K562 (cell line): ENCODE data around the gene PRR36. TPM values are rescaled to one million over a fixed set of nuclear protein-coding genes. Genes with fewer than 3 reads are reported as not detected.

Source experiments
- ATAC-seq: fragments of 200-7000 bp; cut with Tn5 transposase; 3 replicates; pipeline ENCODE4 v1.9.1; 2020; ENCODE audit warnings: moderate library complexity
- BruUV-seq: library from RNA; stranded (reverse); fragments of 400-500 nt; replicated peaks from 2 replicates; lab custom pipeline; 2021; lab: Mats Ljungman, UMichigan
- CTCF ChIA-PET: fragments of 300-600 bp; formaldehyde crosslinking; extraction: SDS; loops from one replicate; lab custom pipeline; 2021; ENCODE audit warnings: low intra/inter-chr PET ratio; lab: Yijun Ruan, JAX
- POLR2A ChIA-PET: fragments of 300-600, 350-650 bp; sonication (Branson Sonifier 250); formaldehyde crosslinking; extraction: SDS; loops from one replicate; lab custom pipeline; 2021; ENCODE audit warnings: antibody characterized with exemption, inconsistent platforms; lab: Yijun Ruan, JAX
- DNase-seq, 4 experiments: peaks; one replicate each; pipeline versions ENCODE4 v3.0.0 to v3.0.0-alpha.2; 2011 to 2018; ENCODE audit warnings: low spot score in 3 of 4, mixed read lengths in 3 of 4; ENCODE audit errors: extremely low read depth in 1 of 4
- FAIRE-seq: peaks from 2 replicates; lab custom pipeline; 2011; peaks lifted over from hg19 to GRCh38; lab: Jason Lieb, UNC
- H2AFZ ChIP-seq: 2 replicates; pipeline ENCODE4 v1.6.0; 2011; ENCODE audit warnings: low read depth, low read length, control low read depth, inconsistent platforms
- H3K27ac ChIP-seq: fragments of 200-600 bp; 3 replicates; pipeline ENCODE4 v1.8.0; 2011; ENCODE audit warnings: low read depth, mild to moderate bottlenecking, control low read depth, inconsistent platforms, low read length, moderate library complexity, mixed read lengths; ENCODE audit errors: extremely low read depth
- H3K27me3 ChIP-seq, 2 experiments: fragments of 300-600 bp in 1 of 2; 2 replicates in 1 of 2; 3 replicates in 1 of 2; pipeline versions ENCODE4 v1.6.0 to v1.8.0; 2011; ENCODE audit warnings: inconsistent platforms in 2 of 2, low read length in 2 of 2, mild to moderate bottlenecking in 1 of 2, mixed read lengths in 1 of 2, moderate library complexity in 1 of 2; ENCODE audit not compliant: control insufficient read depth in 2 of 2, insufficient read depth in 2 of 2
- H3K36me3 ChIP-seq: fragments of 300-600 bp; 3 replicates; pipeline ENCODE4 v1.8.0; 2011; ENCODE audit warnings: mild to moderate bottlenecking, low read length, inconsistent platforms; ENCODE audit not compliant: control insufficient read depth, insufficient read depth
- H3K4me1 ChIP-seq, 2 experiments: fragments of 200-600 bp in 1 of 2; replicated peaks in 1 of 2; 2 replicates in 1 of 2; 3 replicates in 1 of 2; pipeline versions ENCODE4 v1.5.1 to v1.8.0; 2011; ENCODE audit warnings: inconsistent platforms in 2 of 2, low read length in 2 of 2, mild to moderate bottlenecking in 1 of 2, mixed read lengths in 1 of 2, moderate library complexity in 1 of 2; ENCODE audit not compliant: control insufficient read depth in 2 of 2, insufficient read depth in 2 of 2
- H3K4me2 ChIP-seq: 2 replicates; pipeline ENCODE4 v1.6.1; 2011; ENCODE audit warnings: low read length, control low read depth, inconsistent platforms, mixed read lengths; ENCODE audit not compliant: insufficient read depth
- H3K4me3 ChIP-seq: fragments of 200-600 bp; sonication (generic), shearing (Covaris generic); 2 replicates; pipeline ENCODE4 v1.5.1; 2016; ENCODE audit warnings: control low read depth, inconsistent platforms
- H3K79me2 ChIP-seq: fragments of 200-600 bp; 3 replicates; pipeline ENCODE4 v1.8.0; 2011; ENCODE audit warnings: low read length, inconsistent platforms; ENCODE audit not compliant: control insufficient read depth, insufficient read depth
- H3K9ac ChIP-seq, 2 experiments: 2 replicates each; pipeline versions ENCODE4 v1.6.0 to v1.6.1; 2011; ENCODE audit warnings: low read depth in 2 of 2, low read length in 2 of 2, control low read depth in 1 of 2, inconsistent platforms in 1 of 2, mild to moderate bottlenecking in 1 of 2, mixed read lengths in 1 of 2; ENCODE audit not compliant: insufficient read depth in 1 of 2
- H3K9me1 ChIP-seq: one replicate; pipeline ENCODE4 v1.6.0; 2011; ENCODE audit warnings: inconsistent platforms, mild to moderate bottlenecking, low read length, moderate library complexity; ENCODE audit not compliant: control insufficient read depth, insufficient read depth
- H3K9me3 ChIP-seq: replicated peaks from 2 replicates; pipeline ENCODE4 v1.5.1; 2011; ENCODE audit warnings: low read depth, low read length, inconsistent platforms; ENCODE audit not compliant: control insufficient read depth, insufficient read depth
- H4K20me1 ChIP-seq: replicated peaks from 2 replicates; pipeline ENCODE4 v1.6.1; 2011; ENCODE audit warnings: low read length, inconsistent platforms, mixed read lengths; ENCODE audit not compliant: control insufficient read depth, insufficient read depth
- NRF1 ChIP-seq, 2 experiments: fragments of 450-650 bp; IDR thresholded peaks in 1 of 2; conservative IDR thresholded peaks in 1 of 2; 2 replicates each; pipeline ENCODE4 v1.6.1; 2014; ENCODE audit warnings: mild to moderate bottlenecking in 2 of 2
- RBM14 ChIP-seq: fragments of 200-400 bp; formaldehyde crosslinking; IDR thresholded peaks from 2 replicates; pipeline ENCODE4 v1.6.1; 2018; ENCODE audit warnings: low read depth, mild to moderate bottlenecking, low read length, moderate library complexity, borderline replicate concordance; ENCODE audit not compliant: insufficient read depth
- SAFB ChIP-seq: fragments of 200-400 bp; formaldehyde crosslinking; IDR thresholded peaks from 2 replicates; pipeline ENCODE4 v1.6.1; 2017; ENCODE audit warnings: low read depth, low read length, borderline replicate concordance
- SAP30 ChIP-seq: fragments of 200-600 bp; sonication (generic); IDR thresholded peaks from 2 replicates; pipeline ENCODE4 v1.6.1; 2012; ENCODE audit warnings: borderline replicate concordance, low read depth, mild to moderate bottlenecking, moderate library complexity, low read length, control low read depth, inconsistent platforms; ENCODE audit not compliant: insufficient read depth, poor library complexity, severe bottlenecking
- SETDB1 ChIP-seq: IDR thresholded peaks from one replicate; pipeline ENCODE4 v1.6.1; 2012; ENCODE audit warnings: low read length, control low read depth, inconsistent platforms
- SRSF3 ChIP-seq: fragments of 200-400 bp; formaldehyde crosslinking; IDR thresholded peaks from 2 replicates; pipeline ENCODE4 v1.6.1; 2016; ENCODE audit warnings: mild to moderate bottlenecking, low read length, moderate library complexity; ENCODE audit not compliant: insufficient read depth
- TBL1XR1 ChIP-seq, 2 experiments: IDR thresholded peaks; 2 replicates each; pipeline ENCODE4 v1.6.1; 2012; ENCODE audit warnings: improper control_type of control experiment in 2 of 2, low read length in 2 of 2, mild to moderate bottlenecking in 1 of 2
- TCF3 ChIP-seq: sonication (generic); formaldehyde crosslinking; IDR thresholded peaks from 2 replicates; pipeline ENCODE4 v1.4.0; 2020; ENCODE audit warnings: mild to moderate bottlenecking, missing genetic modification reagents
- ZBTB7A ChIP-seq: IDR thresholded peaks from 2 replicates; pipeline ENCODE4 v1.6.1; 2011; ENCODE audit warnings: low read depth, mild to moderate bottlenecking, low read length, moderate library complexity, borderline replicate concordance; ENCODE audit not compliant: control insufficient read depth
- ZFX ChIP-seq: sonication (generic); formaldehyde crosslinking; IDR thresholded peaks from 2 replicates; pipeline ENCODE4 v1.8.0; 2022; ENCODE audit warnings: mild to moderate bottlenecking, missing genetic modification reagents, moderate library complexity
- WGBS: fragments of 100-300 bp; shearing (Covaris generic); methylation state at CpG from one replicate; pipeline ENCODE4 v1.1.6; 2016; ENCODE audit warnings: low coverage, mixed read lengths; ENCODE audit not compliant: insufficient coverage; ENCODE audit errors: missing lambda C conversion rate; 5-methylcytosine and 5-hydroxymethylcytosine counted together
- in situ Hi-C: fragments of 300-500 bp; cut with MboI; formaldehyde crosslinking; loops from 4 replicates; pipeline ENCODE4 v1.15.0; 2018; ENCODE audit warnings: inconsistent platforms, mixed read lengths
- intact Hi-C: fragments of 100-400 bp; cut with micrococcal nuclease; formaldehyde crosslinking; loops from 2 replicates; pipeline ENCODE4 v1.14.2; 2022
- polyA plus RNA-seq, 8 experiments: library from polyadenylated mRNA; depleted of rRNA in 4 of 8; stranded (reverse) in 5 of 8; unstranded in 3 of 8; fragments of >200 nt; fragmentation: Nextera tagmentation in 2 of 8; fragmentation: Illumina TruSeq in 1 of 8; extraction: Ambion mirVana in 2 of 8; extraction: Trizol in 1 of 8; gene quantifications; 2 replicates each; pipeline versions ENCODE4 v1.2.1 to v1.2.3, GENCODE V29; 2011 to 2014; ENCODE audit warnings: inconsistent platforms in 1 of 8, missing spikeins in 1 of 8
- total RNA-seq, 7 experiments: library from RNA; depleted of rRNA in 6 of 7; stranded (reverse); fragments of >200 nt in 6 of 7; fragmentation: Illumina TruSeq in 2 of 7; extraction: Trizol in 2 of 7; gene quantifications; 2 replicates each; pipeline versions ENCODE4 v1.2.1 to v1.2.3, GENCODE V29; 2011 to 2021; ENCODE audit warnings: low replicate concordance in 1 of 7
- TF ChIP-seq, protein P1 (sequence below): fragments of 200-800 bp; sonication (Bioruptor generic); IDR thresholded peaks from 2 replicates; pipeline ENCODE4 v1.6.1; 2017; ENCODE audit warnings: missing genetic modification characterization, missing compliant biosample characterization
- TF ChIP-seq, protein P2 (sequence below): IDR thresholded peaks from 2 replicates; pipeline ENCODE4 v1.6.1; 2014; ENCODE audit warnings: antibody characterized with exemption
- TF ChIP-seq, protein P3 (sequence below): fragments of 450-650 bp; IDR thresholded peaks from 2 replicates; pipeline ENCODE4 v1.6.1; 2016; ENCODE audit warnings: borderline replicate concordance

Gene PRR36
- total and polyA plus RNA-seq, 9 of the 15 experiments (the other 6 are each of a cell fraction or from before 2014, with no cell fraction given), result 0.05 to 0.42 (median 0.06) TPM; not detected in 6

DNA sequence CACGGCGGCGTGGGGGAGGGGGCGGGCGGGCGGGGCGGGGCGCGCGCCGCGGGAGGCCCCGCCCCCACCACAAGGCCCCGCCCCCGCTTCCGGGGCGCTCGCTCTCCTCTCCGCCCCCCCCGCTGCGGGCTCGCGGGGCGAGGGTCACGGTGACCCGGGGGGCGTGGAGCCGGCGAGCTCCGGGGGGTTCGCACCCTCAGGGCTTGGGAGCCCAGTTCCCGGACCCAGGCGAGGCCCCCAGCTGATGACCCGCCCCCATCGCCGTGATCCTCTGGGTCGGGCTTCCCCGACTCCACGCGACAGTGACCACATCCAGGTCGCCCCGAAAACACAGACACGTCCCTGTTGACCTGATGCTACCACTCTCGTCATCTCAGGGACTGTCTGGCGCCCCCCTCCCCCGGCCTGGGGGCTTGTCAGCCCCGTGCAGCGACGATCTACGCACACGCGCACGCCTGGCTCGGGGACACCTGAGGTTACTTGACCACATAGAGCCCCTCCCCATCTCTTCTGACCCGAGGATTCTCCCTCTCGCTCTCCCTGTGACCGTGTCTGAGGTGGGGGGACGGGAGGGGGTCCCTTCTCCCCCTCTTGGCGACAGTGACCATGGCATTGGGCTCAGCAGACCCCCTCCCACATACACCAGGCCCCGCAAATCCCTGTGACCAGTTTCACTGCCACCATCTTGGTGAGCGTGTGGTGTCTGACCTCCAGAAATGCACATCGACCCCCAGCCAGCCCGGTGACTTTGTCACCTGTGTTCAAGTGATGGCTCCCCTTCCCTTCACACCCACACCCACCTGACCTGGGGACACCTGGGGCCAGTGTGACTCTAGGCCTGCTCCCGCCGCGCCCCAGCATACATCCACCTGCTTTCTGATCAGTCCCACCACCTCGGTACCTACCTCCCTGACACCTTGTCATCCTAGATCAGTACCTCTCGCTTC lies 30.2 kb upstream of the PRR36 start:
- Histone ChIP-seq H3K9me1 (peaks cover 7% of the 10 kb centered on the region), H4K20me1 (no peaks in the 10 kb centered on the region), H3K27ac (peak overlapping the region; percentile 95), H3K36me3 (peaks cover 40% of the 10 kb centered on the region; the same call in 2 of the 3 replicates), H3K4me1 (peaks cover 13 to 73% of the 10 kb centered on the region in 2 experiments; a peak in 4 of 5 replicates), H3K9ac (peak overlapping the region; percentile 95 to 96), H3K4me3 (peak overlapping the region; percentile 96), H3K27me3 (no peaks in the 10 kb centered on the region), H3K9me3 (no peaks in the 10 kb centered on the region), H3K79me2 (peaks cover 57% of the 10 kb centered on the region), H3K4me2 (peak overlapping the region; percentile 96), H2AFZ (peak overlapping the region; percentile 93)
- intact Hi-C loops (no loop called here), in situ Hi-C loops (no loop called here)
- ChIA-PET POLR2A (interaction anchor here (0.6 to 5.3 kb wide), 8 partner anchors 11 to 298 kb away, joined by 3 to 72 read pairs (median 4); partner anchors contain the start of genes LRRC8E, SNAPC2 and TGFBR3L), CTCF (interaction anchor here (0.7 kb wide), 1 partner anchor 52 kb away, joined by 3 read pairs; no protein-coding TSS in a partner anchor)
- FAIRE-seq (peak; percentile 70), DNase-seq (peak; percentile 59 to 89 (median 86)), ATAC-seq (peak; percentile 54)
- BruUV-seq, result TSS peak; percentile 43
- WGBS, result 5% methylated on average over 33 of the region's 68 CpGs
- TF ChIP-seq, protein P1, sequence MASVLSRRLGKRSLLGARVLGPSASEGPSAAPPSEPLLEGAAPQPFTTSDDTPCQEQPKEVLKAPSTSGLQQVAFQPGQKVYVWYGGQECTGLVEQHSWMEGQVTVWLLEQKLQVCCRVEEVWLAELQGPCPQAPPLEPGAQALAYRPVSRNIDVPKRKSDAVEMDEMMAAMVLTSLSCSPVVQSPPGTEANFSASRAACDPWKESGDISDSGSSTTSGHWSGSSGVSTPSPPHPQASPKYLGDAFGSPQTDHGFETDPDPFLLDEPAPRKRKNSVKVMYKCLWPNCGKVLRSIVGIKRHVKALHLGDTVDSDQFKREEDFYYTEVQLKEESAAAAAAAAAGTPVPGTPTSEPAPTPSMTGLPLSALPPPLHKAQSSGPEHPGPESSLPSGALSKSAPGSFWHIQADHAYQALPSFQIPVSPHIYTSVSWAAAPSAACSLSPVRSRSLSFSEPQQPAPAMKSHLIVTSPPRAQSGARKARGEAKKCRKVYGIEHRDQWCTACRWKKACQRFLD, result no peak
- TF ChIP-seq, protein P2, sequence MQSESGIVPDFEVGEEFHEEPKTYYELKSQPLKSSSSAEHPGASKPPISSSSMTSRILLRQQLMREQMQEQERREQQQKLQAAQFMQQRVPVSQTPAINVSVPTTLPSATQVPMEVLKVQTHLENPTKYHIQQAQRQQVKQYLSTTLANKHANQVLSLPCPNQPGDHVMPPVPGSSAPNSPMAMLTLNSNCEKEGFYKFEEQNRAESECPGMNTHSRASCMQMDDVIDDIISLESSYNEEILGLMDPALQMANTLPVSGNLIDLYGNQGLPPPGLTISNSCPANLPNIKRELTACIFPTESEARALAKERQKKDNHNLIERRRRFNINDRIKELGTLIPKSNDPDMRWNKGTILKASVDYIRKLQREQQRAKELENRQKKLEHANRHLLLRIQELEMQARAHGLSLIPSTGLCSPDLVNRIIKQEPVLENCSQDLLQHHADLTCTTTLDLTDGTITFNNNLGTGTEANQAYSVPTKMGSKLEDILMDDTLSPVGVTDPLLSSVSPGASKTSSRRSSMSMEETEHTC, result no peak
- TF ChIP-seq NRF1 (conservative IDR thresholded peaks at IDR 0.05 in 1 of 2, IDR thresholded peaks at IDR 0.05 in 1 of 2) (peak; percentile 64 to 71), RBM14 (0 out of 2 replicates have a peak, but pooled peaks have one; percentile 45), SETDB1 (no peak), SAFB (0 out of 2 replicates have a peak, but pooled peaks have one; percentile 27), TCF3 (CRISPR knock-in tag) (no peak), ZFX (CRISPR knock-in tag) (peak; percentile 13; the same call in 1 of the 2 replicates), SAP30 (peak; percentile 70), SRSF3 (0 out of 2 replicates have a peak, but pooled peaks have one; percentile 41), TBL1XR1 (IDR thresholded peaks at IDR 0.05; ENCODE audit: low read length in 2 of 2) (0 out of 4 replicates have a peak, but pooled peaks of 1 of the 2 experiments have one; percentile 59), ZBTB7A (peak; percentile 90)
- TF ChIP-seq, protein P3, sequence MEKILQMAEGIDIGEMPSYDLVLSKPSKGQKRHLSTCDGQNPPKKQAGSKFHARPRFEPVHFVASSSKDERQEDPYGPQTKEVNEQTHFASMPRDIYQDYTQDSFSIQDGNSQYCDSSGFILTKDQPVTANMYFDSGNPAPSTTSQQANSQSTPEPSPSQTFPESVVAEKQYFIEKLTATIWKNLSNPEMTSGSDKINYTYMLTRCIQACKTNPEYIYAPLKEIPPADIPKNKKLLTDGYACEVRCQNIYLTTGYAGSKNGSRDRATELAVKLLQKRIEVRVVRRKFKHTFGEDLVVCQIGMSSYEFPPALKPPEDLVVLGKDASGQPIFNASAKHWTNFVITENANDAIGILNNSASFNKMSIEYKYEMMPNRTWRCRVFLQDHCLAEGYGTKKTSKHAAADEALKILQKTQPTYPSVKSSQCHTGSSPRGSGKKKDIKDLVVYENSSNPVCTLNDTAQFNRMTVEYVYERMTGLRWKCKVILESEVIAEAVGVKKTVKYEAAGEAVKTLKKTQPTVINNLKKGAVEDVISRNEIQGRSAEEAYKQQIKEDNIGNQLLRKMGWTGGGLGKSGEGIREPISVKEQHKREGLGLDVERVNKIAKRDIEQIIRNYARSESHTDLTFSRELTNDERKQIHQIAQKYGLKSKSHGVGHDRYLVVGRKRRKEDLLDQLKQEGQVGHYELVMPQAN, result peak; percentile 59; the same call in 1 of the 2 replicates
